Esophagus squamous epithelium (tissue), 5 donors: ENCODE measurements around the gene AVL9. TPM values are rescaled to one million over a fixed set of nuclear protein-coding genes. Genes with fewer than 3 reads are reported as not detected.

Source experiments
- DNase-seq: peaks from one replicate; lab custom pipeline; 2025; lab: John Stamatoyannopoulos, UW
- H3K27ac ChIP-seq, 4 donors: fragments of 200-600 bp; sonication (generic); one replicate each; pipeline ENCODE4 v1.5.1; 2016 to 2019; ENCODE audit warnings: mild to moderate bottlenecking in 1 of 4
- H3K27me3 ChIP-seq, 4 donors: fragments of 200-600 bp; sonication (generic); 1 replicate in 3 of 4; 2 replicates in 1 of 4; pipeline versions ENCODE4 v1.5.1 to v1.6.0; 2017 to 2021; ENCODE audit warnings: antibody characterized with exemption in 1 of 4
- H3K36me3 ChIP-seq, 3 donors: fragments of 200-600 bp; sonication (generic); one replicate each; pipeline ENCODE4 v1.5.1; 2016 to 2019
- H3K4me1 ChIP-seq, 3 donors: fragments of 200-600 bp; sonication (generic); one replicate each; pipeline ENCODE4 v1.5.1; 2017 to 2019
- H3K4me3 ChIP-seq, 4 donors: fragments of 200-600 bp; sonication (generic); 1 replicate in 3 of 4; 2 replicates in 1 of 4; pipeline ENCODE4 v1.5.1; 2016 to 2019; ENCODE audit warnings: mild to moderate bottlenecking in 2 of 4, moderate library complexity in 1 of 4
- H3K9me3 ChIP-seq, 3 donors: fragments of 200-600 bp; sonication (generic); one replicate each; pipeline ENCODE4 v1.5.1; 2016 to 2019
- CTCF ChIP-seq, 6 experiments: fragments of 450-650 bp in 4 of 6; fragments of 200-600 bp in 2 of 6; sonication (generic) in 2 of 6; IDR thresholded peaks; one replicate each; pipeline ENCODE4 v1.5.1; 2016 to 2019; ENCODE audit warnings: antibody characterized with exemption in 6 of 6, mild to moderate bottlenecking in 4 of 6, moderate library complexity in 4 of 6
- POLR2A ChIP-seq, 4 donors: fragments of 450-650 bp; IDR thresholded peaks; one replicate each; pipeline ENCODE4 v1.6.1; 2017; ENCODE audit warnings: antibody characterized with exemption in 4 of 4, mild to moderate bottlenecking in 4 of 4, moderate library complexity in 3 of 4
- WGBS, 2 donors: methylation state at CpG; one replicate each; pipeline ENCODE4 v1.1.5; 2018; 5-methylcytosine and 5-hydroxymethylcytosine counted together
- intact Hi-C: fragments of 100-400 bp; cut with DNase I; formaldehyde crosslinking; loops from one replicate; pipeline ENCODE4 v1.15.0; 2022
- total RNA-seq, 4 donors: library from RNA; depleted of rRNA; stranded (reverse); fragments of >200 nt; gene quantifications; one replicate each; pipeline ENCODE4 v1.1.0, GENCODE V29; 2016
- donor health status: DM: yes; HTN: yes; CAD: no.

AVL9 gene
- total RNA-seq, 4 donors from 2014 or later, result 15.7 to 26.1 (median 21.6) TPM

GRCh38 chr7:32481176-32481575 lies 14.1 kb upstream of the AVL9 start:
- intact Hi-C loops, result loop anchor here (10.0 kb wide), 1 partner anchor 736 kb away; no protein-coding TSS in a partner anchor
- 50 to 54% methylated on average over 1 of the region's 1 CpG for WGBS, 2 donors

GRCh38 chr7:32481921-32482320 lies 13.4 kb upstream of the AVL9 start:
- H3K27me3 ChIP-seq, result no peaks in the 10 kb centered on the region
- TF ChIP-seq CTCF (IDR thresholded peaks at IDR 0.05) (no peak), POLR2A (IDR thresholded peaks at IDR 0.05) (no peak)
- WGBS, 2 donors, result 64 to 71% methylated on average over 3 of the region's 3 CpGs
- DNase-seq, result no peak
- H3K27ac ChIP-seq, result no peak overlapping the region
- H3K4me3 ChIP-seq, result no peak overlapping the region
- peaks cover 0 to 27% (median 0%) of the 10 kb centered on the region in 3 donors for H3K36me3 ChIP-seq
- no peaks in the 10 kb centered on the region for H3K4me1 ChIP-seq
- intact Hi-C loops, result loop anchor here (10.0 kb wide), 1 partner anchor 737 kb away; no protein-coding TSS in a partner anchor
- no peaks in the 10 kb centered on the region for H3K9me3 ChIP-seq

More at GRCh38 chr7:32481176-32481575, 14.1 kb upstream of the AVL9 start:
- DNase-seq, result no peak
- no peak overlapping the region for H3K27ac ChIP-seq
- no peaks in the 10 kb centered on the region for H3K27me3 ChIP-seq
- TF ChIP-seq POLR2A (IDR thresholded peaks at IDR 0.05) (no peak), CTCF (IDR thresholded peaks at IDR 0.05) (no peak)
- no peaks in the 10 kb centered on the region for H3K4me1 ChIP-seq
- peaks cover 0 to 19% (median 0%) of the 10 kb centered on the region in 3 donors for H3K36me3 ChIP-seq
- H3K4me3 ChIP-seq, result no peak overlapping the region
- no peaks in the 10 kb centered on the region for H3K9me3 ChIP-seq

GRCh38 chr7:32489788-32490126 lies 5.5 kb upstream of the AVL9 start:
- Histone ChIP-seq H3K4me3 (peak overlapping the region; percentile 51 to 79 (median 74)), H3K36me3 (peaks cover 0 to 38% (median 3%) of the 10 kb centered on the region in 3 donors), H3K9me3 (no peaks in the 10 kb centered on the region), H3K4me1 (peaks cover 5 to 33% (median 6%) of the 10 kb centered on the region in 3 donors), H3K27me3 (no peaks in the 10 kb centered on the region), H3K27ac (peak overlapping the region; percentile 71 to 90 (median 87))
- DNase-seq, result no peak
- no peak for TF ChIP-seq CTCF (IDR thresholded peaks at IDR 0.05)
- no peak for TF ChIP-seq POLR2A (IDR thresholded peaks at IDR 0.05)
- intact Hi-C loops, result loop anchor here (10.0 kb wide), 1 partner anchor 745 kb away; no protein-coding TSS in a partner anchor
- 0 to 3% methylated on average over 9 of the region's 9 CpGs for WGBS, 2 donors

GRCh38 chr7:32490127-32490796 lies 5.0 kb upstream of the AVL9 start, which contains the start of gene LSM5:
Gene LSM5, minus strand, starts transcription at chr7:32490380. Its CDS starts 15 bp downstream, at chr7:32490365.
- peaks cover 5 to 33% (median 6%) of the 10 kb centered on the region in 3 donors for H3K4me1 ChIP-seq
- H3K9me3 ChIP-seq, result no peaks in the 10 kb centered on the region
- H3K27me3 ChIP-seq, result no peaks in the 10 kb centered on the region
- H3K36me3 ChIP-seq, result peaks cover 0 to 33% (median 3%) of the 10 kb centered on the region in 3 donors
- TF ChIP-seq POLR2A (IDR thresholded peaks at IDR 0.05) (no peak), CTCF (IDR thresholded peaks at IDR 0.05) (peak in 1 of 6 experiments; percentile 27)
- peak within 1 kb of the TSS; percentile 71 to 90 (median 87) for H3K27ac ChIP-seq
- DNase-seq, result peak; percentile 55
- H3K4me3 ChIP-seq, result peak within 1 kb of the TSS; percentile 51 to 79 (median 74)
- intact Hi-C loops, result no loop called here
- 0% methylated on average over 21 to 36 of the region's 38 CpGs for WGBS, 2 donors

GRCh38 chr7:32494946-32495297 lies 367 bp upstream of the AVL9 start:
- TF ChIP-seq POLR2A (IDR thresholded peaks at IDR 0.05) (no peak), CTCF (IDR thresholded peaks at IDR 0.05) (peak in 1 of 6 experiments; percentile 18)
- Histone ChIP-seq H3K9me3 (no peaks in the 10 kb centered on the region), H3K27me3 (no peaks in the 10 kb centered on the region), H3K36me3 (peaks cover 0 to 9% (median 0%) of the 10 kb centered on the region in 3 donors), H3K4me3 (peak overlapping the region; percentile 96 to 100 (median 99)), H3K4me1 (peaks cover 11 to 35% (median 12%) of the 10 kb centered on the region in 3 donors), H3K27ac (peak overlapping the region; percentile 97 to 99 (median 98))
- DNase-seq, result no peak
- intact Hi-C loops, result no loop called here
- 0 to 2% methylated on average over 12 to 14 of the region's 14 CpGs for WGBS, 2 donors
